ENCODE data around the gene CTNNBIP1.

DNA sequence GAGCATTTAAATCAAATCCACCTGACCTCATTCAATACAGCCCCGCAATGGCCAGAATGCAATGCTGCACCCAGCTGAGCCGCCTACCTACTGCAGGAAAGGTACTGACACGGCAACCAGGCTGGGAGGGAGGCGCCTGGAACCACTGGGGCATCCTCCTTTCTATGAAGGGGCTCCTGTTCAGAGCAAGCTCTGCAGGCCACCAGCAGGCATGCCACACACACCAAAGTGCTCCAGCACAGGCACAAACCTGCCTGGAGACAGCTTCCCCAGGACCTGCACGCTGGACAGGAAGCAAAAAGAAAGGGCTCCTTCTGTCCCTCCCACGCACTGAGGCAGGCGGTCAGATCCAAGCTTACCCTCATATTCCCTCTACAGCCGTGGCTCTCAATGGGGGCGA is 21.2 kb downstream of the CTNNBIP1 start:
- TF ChIP-seq, protein P1, sequence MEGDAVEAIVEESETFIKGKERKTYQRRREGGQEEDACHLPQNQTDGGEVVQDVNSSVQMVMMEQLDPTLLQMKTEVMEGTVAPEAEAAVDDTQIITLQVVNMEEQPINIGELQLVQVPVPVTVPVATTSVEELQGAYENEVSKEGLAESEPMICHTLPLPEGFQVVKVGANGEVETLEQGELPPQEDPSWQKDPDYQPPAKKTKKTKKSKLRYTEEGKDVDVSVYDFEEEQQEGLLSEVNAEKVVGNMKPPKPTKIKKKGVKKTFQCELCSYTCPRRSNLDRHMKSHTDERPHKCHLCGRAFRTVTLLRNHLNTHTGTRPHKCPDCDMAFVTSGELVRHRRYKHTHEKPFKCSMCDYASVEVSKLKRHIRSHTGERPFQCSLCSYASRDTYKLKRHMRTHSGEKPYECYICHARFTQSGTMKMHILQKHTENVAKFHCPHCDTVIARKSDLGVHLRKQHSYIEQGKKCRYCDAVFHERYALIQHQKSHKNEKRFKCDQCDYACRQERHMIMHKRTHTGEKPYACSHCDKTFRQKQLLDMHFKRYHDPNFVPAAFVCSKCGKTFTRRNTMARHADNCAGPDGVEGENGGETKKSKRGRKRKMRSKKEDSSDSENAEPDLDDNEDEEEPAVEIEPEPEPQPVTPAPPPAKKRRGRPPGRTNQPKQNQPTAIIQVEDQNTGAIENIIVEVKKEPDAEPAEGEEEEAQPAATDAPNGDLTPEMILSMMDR (IDR thresholded peaks at IDR 0.05; ENCODE audit: extremely low read depth in 1 of 2, insufficient read depth in 1 of 2, low read depth in 1 of 2, low read length in 2 of 2) = no peak
- TF ChIP-seq EZH2 (IDR thresholded peaks at IDR 0.05; ENCODE audit: borderline replicate concordance, low read depth, low read length, severe bottlenecking) = no peak
- TF ChIP-seq POLR2A (IDR thresholded peaks at IDR 0.05; ENCODE audit: low read depth, low read length) = no peak
- no peak for TF ChIP-seq MYC (IDR thresholded peaks at IDR 0.05; ENCODE audit: low read depth, low read length)
- no peak for TF ChIP-seq GATA2 (IDR thresholded peaks at IDR 0.05; ENCODE audit: insufficient read depth, insufficient read length, low read depth, low read length)
- TF ChIP-seq, protein P2, sequence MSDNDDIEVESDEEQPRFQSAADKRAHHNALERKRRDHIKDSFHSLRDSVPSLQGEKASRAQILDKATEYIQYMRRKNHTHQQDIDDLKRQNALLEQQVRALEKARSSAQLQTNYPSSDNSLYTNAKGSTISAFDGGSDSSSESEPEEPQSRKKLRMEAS (IDR thresholded peaks at IDR 0.05; ENCODE audit: insufficient read depth, insufficient read length) = no peak
- TF ChIP-seq POLR2AphosphoS5 (IDR thresholded peaks at IDR 0.05; ENCODE audit: insufficient read depth, low read depth, low read length) = no peak
